Measurements from ENCODE around the gene HLF.

HLF gene

GRCh38 chr17:55290492-55291113 is 25.8 kb downstream of the HLF start:
- DNase-seq (ENCODE audit: low read depth), result no peak
- H3K4me3 ChIP-seq (ENCODE audit: low read depth, low read length), result no peak overlapping the region
- no peak for TF ChIP-seq CTCF (IDR thresholded peaks at IDR 0.05; ENCODE audit: control insufficient read depth, extremely low read depth, insufficient read depth)

DNA sequence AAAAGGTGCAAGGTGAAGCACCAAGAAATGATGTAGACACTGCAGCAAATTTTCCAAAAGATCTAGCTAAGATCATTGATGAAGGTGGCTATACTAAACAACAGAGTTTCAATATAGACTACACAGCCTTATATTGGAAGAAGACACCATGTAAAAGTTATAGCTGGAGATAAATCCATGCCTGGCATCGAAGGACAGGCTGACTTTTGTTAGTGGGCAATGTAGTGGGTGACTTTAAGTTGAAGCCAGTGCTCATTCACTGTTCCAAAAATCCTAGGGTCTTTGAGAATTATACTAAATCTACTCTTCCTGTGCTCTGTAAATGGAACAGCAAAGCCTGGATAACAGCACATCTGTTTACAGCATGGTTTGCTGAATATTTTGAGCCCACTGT is 26.4 kb downstream of the HLF start:
- no peak for DNase-seq (ENCODE audit: low read depth)
- TF ChIP-seq CTCF (IDR thresholded peaks at IDR 0.05; ENCODE audit: control insufficient read depth, extremely low read depth, insufficient read depth), result no peak

GRCh38 chr17:55292094-55292493 is 27.3 kb downstream of the HLF start:
- no peak for TF ChIP-seq CTCF (IDR thresholded peaks at IDR 0.05; ENCODE audit: control insufficient read depth, extremely low read depth, insufficient read depth)
- DNase-seq (ENCODE audit: low read depth), result no peak
- no peak overlapping the region for H3K4me3 ChIP-seq (ENCODE audit: low read depth, low read length)

More for the DNA sequence above, 26.4 kb downstream of the HLF start:
- H3K4me3 ChIP-seq (ENCODE audit: low read depth, low read length), result no peak overlapping the region

GRCh38 chr17:55294042-55294751 is 29.4 kb downstream of the HLF start:
- no peak for DNase-seq (ENCODE audit: low read depth)
- H3K4me3 ChIP-seq (ENCODE audit: low read depth, low read length), result no peak overlapping the region
- TF ChIP-seq CTCF (IDR thresholded peaks at IDR 0.05; ENCODE audit: control insufficient read depth, extremely low read depth, insufficient read depth), result no peak

- H3K4me3 ChIP-seq (ENCODE audit: low read depth, low read length), result no peak overlapping the region
- no peak for DNase-seq (ENCODE audit: low read depth)
- TF ChIP-seq CTCF (IDR thresholded peaks at IDR 0.05; ENCODE audit: control insufficient read depth, extremely low read depth, insufficient read depth), result peak; percentile 86
These were observed 30.8 kb downstream of the HLF start for GRCh38 chr17:55295411-55296170.

DNA sequence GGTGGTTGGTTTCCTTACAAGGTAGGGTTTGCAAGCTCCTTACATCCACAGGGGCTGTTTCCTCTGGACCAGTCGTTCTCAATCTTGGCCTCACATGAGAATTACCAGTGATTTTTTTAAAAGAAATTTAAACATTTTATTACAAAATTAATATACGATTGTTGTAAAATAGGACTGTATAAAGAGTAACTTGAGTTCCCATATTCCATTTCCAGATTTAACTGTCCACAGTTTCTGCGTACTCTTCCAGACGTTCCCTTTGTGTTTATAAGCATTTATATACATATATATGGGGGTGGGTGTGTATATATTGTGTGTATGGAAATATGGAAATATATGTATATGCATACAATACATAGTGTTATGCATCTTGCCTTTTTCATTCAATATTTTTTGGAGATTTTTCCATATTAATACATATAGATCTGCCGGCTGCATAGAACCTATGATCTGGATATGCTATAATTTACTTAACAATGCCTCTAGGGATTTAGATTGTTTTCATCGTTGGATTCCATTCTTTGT is 31.5 kb downstream of the HLF start:
- no peak overlapping the region for H3K4me3 ChIP-seq (ENCODE audit: low read depth, low read length)
- DNase-seq (ENCODE audit: low read depth), result no peak
- TF ChIP-seq CTCF (IDR thresholded peaks at IDR 0.05; ENCODE audit: control insufficient read depth, extremely low read depth, insufficient read depth), result no peak
